HepG2 (cell line): ENCODE results near the gene MYL6. TPM values are rescaled to one million over a fixed set of nuclear protein-coding genes. Genes with fewer than 3 reads are reported as not detected.

Experiments used
- EP300 ChIP-seq, 3 experiments: sonication (generic) in 1 of 3; formaldehyde crosslinking in 1 of 3; IDR thresholded peaks; 2 replicates each; pipeline versions ENCODE4 v1.5.1 to v1.6.1; 2011 to 2020; ENCODE audit warnings: low read depth in 2 of 3, low read length in 2 of 3, borderline replicate concordance in 1 of 3, improper control_type of control experiment in 1 of 3, mild to moderate bottlenecking in 1 of 3, missing genetic modification reagents in 1 of 3, moderate library complexity in 1 of 3
- IRF1 ChIP-seq: sonication (generic); formaldehyde crosslinking; IDR thresholded peaks from 2 replicates; pipeline ENCODE4 v1.4.0; 2020; ENCODE audit warnings: low read depth, mild to moderate bottlenecking, missing genetic modification reagents
- JARID2 ChIP-seq: sonication (generic); formaldehyde crosslinking; IDR thresholded peaks from 2 replicates; pipeline ENCODE4 v1.8.1; 2023; ENCODE audit warnings: missing genetic modification reagents, inconsistent platforms; ENCODE audit not compliant: insufficient replicate concordance
- RFXANK ChIP-seq: IDR thresholded peaks from 2 replicates; pipeline ENCODE4 v1.6.1; 2016
- SIN3A ChIP-seq: IDR thresholded peaks from 2 replicates; pipeline ENCODE4 v1.6.1; 2011; ENCODE audit warnings: low read depth, mild to moderate bottlenecking, control low read depth, low read length, borderline replicate concordance
- SYNCRIP ChIP-seq: fragments of 200-400 bp; formaldehyde crosslinking; IDR thresholded peaks from 2 replicates; pipeline ENCODE4 v1.6.1; 2018; ENCODE audit warnings: mild to moderate bottlenecking, low read depth, low read length; ENCODE audit not compliant: insufficient read depth
- ZMYM4 ChIP-seq: sonication (generic); formaldehyde crosslinking; IDR thresholded peaks from 2 replicates; pipeline ENCODE4 v1.8.1; 2023; ENCODE audit warnings: mild to moderate bottlenecking, missing genetic modification reagents
- ZNF260 ChIP-seq: sonication (generic); formaldehyde crosslinking; IDR thresholded peaks from 2 replicates; pipeline ENCODE4 v1.4.0; 2020; ENCODE audit warnings: missing genetic modification reagents, low read depth, mild to moderate bottlenecking, borderline replicate concordance
- ZNF33A ChIP-seq: sonication (generic); formaldehyde crosslinking; IDR thresholded peaks from 2 replicates; pipeline ENCODE4 v1.5.1; 2020; ENCODE audit warnings: missing genetic modification reagents, mild to moderate bottlenecking, moderate library complexity, borderline replicate concordance
- ZNF354B ChIP-seq: sonication (generic); formaldehyde crosslinking; IDR thresholded peaks from 2 replicates; pipeline ENCODE4 v1.8.0; 2022; ENCODE audit warnings: mild to moderate bottlenecking, missing genetic modification reagents
- ZNF431 ChIP-seq: sonication (generic); formaldehyde crosslinking; IDR thresholded peaks from 2 replicates; pipeline ENCODE4 v1.9.0; 2022; ENCODE audit warnings: missing genetic modification reagents, low read depth, mild to moderate bottlenecking, borderline replicate concordance
- ZNF512B ChIP-seq: sonication (generic); formaldehyde crosslinking; IDR thresholded peaks from 2 replicates; pipeline ENCODE4 v1.5.1; 2020; ENCODE audit warnings: missing genetic modification reagents, mild to moderate bottlenecking, borderline replicate concordance
- ZNF619 ChIP-seq: sonication (generic); formaldehyde crosslinking; IDR thresholded peaks from 2 replicates; pipeline ENCODE4 v1.4.0; 2020; ENCODE audit warnings: mild to moderate bottlenecking, missing genetic modification reagents
- ZSCAN22 ChIP-seq: sonication (generic); formaldehyde crosslinking; IDR thresholded peaks from 2 replicates; pipeline ENCODE4 v1.4.0; 2020; ENCODE audit warnings: mild to moderate bottlenecking, missing genetic modification reagents
- ZSCAN30 ChIP-seq: sonication (generic); formaldehyde crosslinking; IDR thresholded peaks from 2 replicates; pipeline ENCODE4 v1.5.0; 2020; ENCODE audit warnings: mild to moderate bottlenecking, missing genetic modification reagents
- polyA plus RNA-seq, 8 experiments: library from polyadenylated mRNA; depleted of rRNA in 3 of 8; stranded (reverse) in 7 of 8; unstranded in 1 of 8; fragments of >200 nt; fragmentation: Illumina TruSeq in 4 of 8; extraction: Trizol in 4 of 8; gene quantifications; 2 replicates each; pipeline versions ENCODE4 v1.2.1 to v1.2.3, GENCODE V29; 2011 to 2016; ENCODE audit warnings: low read depth in 4 of 8, missing spikeins in 1 of 8, mixed read lengths in 1 of 8; ENCODE audit not compliant: insufficient read depth in 1 of 8
- total RNA-seq, 5 experiments: library from RNA; depleted of rRNA; stranded (reverse); fragments of >200 nt; fragmentation: Illumina TruSeq; extraction: Trizol; gene quantifications; 2 replicates each; pipeline ENCODE4 v1.2.3, GENCODE V29; 2016; ENCODE audit warnings: low read depth in 1 of 5
- TF ChIP-seq, protein P1 (sequence below): sonication (generic); formaldehyde crosslinking; IDR thresholded peaks from 2 replicates; pipeline ENCODE4 v1.8.0; 2022; ENCODE audit warnings: mild to moderate bottlenecking, missing genetic modification reagents, moderate library complexity
- TF ChIP-seq, protein P2 (sequence below): IDR thresholded peaks from 2 replicates; pipeline ENCODE4 v1.6.1; 2016
- TF ChIP-seq, protein P3 (sequence below): sonication (generic); formaldehyde crosslinking; IDR thresholded peaks from 2 replicates; pipeline ENCODE4 v1.4.0; 2020; ENCODE audit warnings: missing genetic modification reagents
- TF ChIP-seq, protein P4 (sequence below): sonication (generic); formaldehyde crosslinking; IDR thresholded peaks from 2 replicates; pipeline ENCODE4 v1.8.1; 2023; ENCODE audit warnings: mild to moderate bottlenecking, missing genetic modification reagents, borderline replicate concordance

The MYL6 gene
- total and polyA plus RNA-seq, 2 of the 13 experiments (the other 11 are each of a cell fraction or from before 2014, with no cell fraction given) = 1,127 to 1,192 TPM

- TF ChIP-seq, protein P1, sequence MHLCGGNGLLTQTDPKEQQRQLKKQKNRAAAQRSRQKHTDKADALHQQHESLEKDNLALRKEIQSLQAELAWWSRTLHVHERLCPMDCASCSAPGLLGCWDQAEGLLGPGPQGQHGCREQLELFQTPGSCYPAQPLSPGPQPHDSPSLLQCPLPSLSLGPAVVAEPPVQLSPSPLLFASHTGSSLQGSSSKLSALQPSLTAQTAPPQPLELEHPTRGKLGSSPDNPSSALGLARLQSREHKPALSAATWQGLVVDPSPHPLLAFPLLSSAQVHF (CRISPR knock-in tag) = no peak
- TF ChIP-seq RFXANK (no peak), ZSCAN22 (CRISPR knock-in tag) (peak; percentile 24; the same call in 1 of the 2 replicates), SIN3A (peak; percentile 26; the same call in 1 of the 2 replicates), IRF1 (CRISPR knock-in tag) (no peak), ZSCAN30 (CRISPR knock-in tag) (no peak), SYNCRIP (no peak), JARID2 (CRISPR knock-in tag) (no peak), ZNF512B (CRISPR knock-in tag) (no peak), ZMYM4 (CRISPR knock-in tag) (no peak; the same call in 1 of the 2 replicates), ZNF619 (CRISPR knock-in tag) (no peak), ZNF260 (CRISPR knock-in tag) (no peak), ZNF354B (CRISPR knock-in tag) (no peak), ZNF33A (CRISPR knock-in tag) (no peak), ZNF431 (CRISPR knock-in tag) (no peak), EP300 (IDR thresholded peaks at IDR 0.05; ENCODE audit: low read depth in 2 of 2, low read length in 2 of 2) (no peak), EP300 (CRISPR knock-in tag; IDR thresholded peaks at IDR 0.05; ENCODE audit: borderline replicate concordance) (peak; percentile 36; the same call in 1 of the 2 replicates)
- TF ChIP-seq, protein P2, sequence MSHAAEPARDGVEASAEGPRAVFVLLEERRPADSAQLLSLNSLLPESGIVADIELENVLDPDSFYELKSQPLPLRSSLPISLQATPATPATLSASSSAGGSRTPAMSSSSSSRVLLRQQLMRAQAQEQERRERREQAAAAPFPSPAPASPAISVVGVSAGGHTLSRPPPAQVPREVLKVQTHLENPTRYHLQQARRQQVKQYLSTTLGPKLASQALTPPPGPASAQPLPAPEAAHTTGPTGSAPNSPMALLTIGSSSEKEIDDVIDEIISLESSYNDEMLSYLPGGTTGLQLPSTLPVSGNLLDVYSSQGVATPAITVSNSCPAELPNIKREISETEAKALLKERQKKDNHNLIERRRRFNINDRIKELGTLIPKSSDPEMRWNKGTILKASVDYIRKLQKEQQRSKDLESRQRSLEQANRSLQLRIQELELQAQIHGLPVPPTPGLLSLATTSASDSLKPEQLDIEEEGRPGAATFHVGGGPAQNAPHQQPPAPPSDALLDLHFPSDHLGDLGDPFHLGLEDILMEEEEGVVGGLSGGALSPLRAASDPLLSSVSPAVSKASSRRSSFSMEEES = peak; percentile 55; the same call in 1 of the 2 replicates
- TF ChIP-seq, protein P3, sequence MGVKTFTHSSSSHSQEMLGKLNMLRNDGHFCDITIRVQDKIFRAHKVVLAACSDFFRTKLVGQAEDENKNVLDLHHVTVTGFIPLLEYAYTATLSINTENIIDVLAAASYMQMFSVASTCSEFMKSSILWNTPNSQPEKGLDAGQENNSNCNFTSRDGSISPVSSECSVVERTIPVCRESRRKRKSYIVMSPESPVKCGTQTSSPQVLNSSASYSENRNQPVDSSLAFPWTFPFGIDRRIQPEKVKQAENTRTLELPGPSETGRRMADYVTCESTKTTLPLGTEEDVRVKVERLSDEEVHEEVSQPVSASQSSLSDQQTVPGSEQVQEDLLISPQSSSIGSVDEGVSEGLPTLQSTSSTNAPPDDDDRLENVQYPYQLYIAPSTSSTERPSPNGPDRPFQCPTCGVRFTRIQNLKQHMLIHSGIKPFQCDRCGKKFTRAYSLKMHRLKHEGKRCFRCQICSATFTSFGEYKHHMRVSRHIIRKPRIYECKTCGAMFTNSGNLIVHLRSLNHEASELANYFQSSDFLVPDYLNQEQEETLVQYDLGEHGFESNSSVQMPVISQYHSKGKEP (CRISPR knock-in tag) = no peak
- TF ChIP-seq, protein P4, sequence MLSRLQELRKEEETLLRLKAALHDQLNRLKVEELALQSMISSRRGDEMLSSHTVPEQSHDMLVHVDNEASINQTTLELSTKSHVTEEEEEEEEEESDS = no peak
Observed at GRCh38 chr12:56127888-56128669, 30.1 kb upstream of the MYL6 start, which contains the start of gene ESYT1 (continued).
